ENCODE measurements around the gene CECR2. TPM values are rescaled to one million over a fixed set of nuclear protein-coding genes. Genes with fewer than 3 reads are reported as not detected.

CECR2 gene
- total RNA-seq, 1 experiment from 2014 or later: 111 TPM

- ATAC-seq (no peak), DNase-seq (ENCODE audit: low spot score) (no peak)
- ChIA-PET POLR2A (interaction anchor here (0.7 kb wide), 1 partner anchor 12 kb away, joined by 3 read pairs; no protein-coding TSS in a partner anchor), CTCF (interaction anchor here (1.1 kb wide), 1 partner anchor 225 kb away, joined by 3 read pairs; no protein-coding TSS in a partner anchor)
- no peaks in the 10 kb centered on the region for H3K27me3 Mint-ChIP-seq (ENCODE audit: low read depth)
- H3K9me3 Mint-ChIP-seq: no peaks in the 10 kb centered on the region
- TF ChIP-seq ESRRA (CRISPR knock-in tag; IDR thresholded peaks at IDR 0.05; ENCODE audit: borderline replicate concordance): no peak
- TF ChIP-seq CBFB (CRISPR knock-in tag; IDR thresholded peaks at IDR 0.05; ENCODE audit: low read depth): no peak
- H3K4me3 Mint-ChIP-seq: no peak overlapping the region
- H3K36me3 Mint-ChIP-seq: peaks cover 3% of the 10 kb centered on the region; the same call in 1 of the 2 replicates
- H3K27ac Mint-ChIP-seq: peak overlapping the region; percentile 63
- peaks cover 44% of the 10 kb centered on the region for H3K4me1 Mint-ChIP-seq
These were observed 27.3 kb downstream of the CECR2 start for GRCh38 chr22:17396516-17396915.

- TF ChIP-seq SOX15 (CRISPR knock-in tag; IDR thresholded peaks at IDR 0.05) (no peak), ZNF317 (CRISPR knock-in tag; IDR thresholded peaks at IDR 0.05; ENCODE audit: borderline replicate concordance, low read depth) (no peak), OVOL2 (CRISPR knock-in tag; IDR thresholded peaks at IDR 0.05; ENCODE audit: borderline replicate concordance) (no peak), IRF2 (CRISPR knock-in tag; IDR thresholded peaks at IDR 0.05; ENCODE audit: borderline replicate concordance, low read depth) (no peak), ZNF232 (CRISPR knock-in tag; IDR thresholded peaks at IDR 0.05) (no peak), ZBTB21 (CRISPR knock-in tag; IDR thresholded peaks at IDR 0.05; ENCODE audit: borderline replicate concordance) (no peak), SMAD3 (CRISPR knock-in tag; IDR thresholded peaks at IDR 0.05; ENCODE audit: borderline replicate concordance) (no peak), FOXP1 (CRISPR knock-in tag; IDR thresholded peaks at IDR 0.05; ENCODE audit: borderline replicate concordance) (no peak), MAX (CRISPR knock-in tag; IDR thresholded peaks at IDR 0.05) (no peak), ELF4 (CRISPR knock-in tag; IDR thresholded peaks at IDR 0.05; ENCODE audit: low read depth) (no peak), CREM (CRISPR knock-in tag; IDR thresholded peaks at IDR 0.05) (no peak), ZNF671 (CRISPR knock-in tag; IDR thresholded peaks at IDR 0.05) (no peak), STAT6 (CRISPR knock-in tag; conservative IDR thresholded peaks at IDR 0.05; ENCODE audit: low read depth) (no peak)
- TF ChIP-seq, protein P1, sequence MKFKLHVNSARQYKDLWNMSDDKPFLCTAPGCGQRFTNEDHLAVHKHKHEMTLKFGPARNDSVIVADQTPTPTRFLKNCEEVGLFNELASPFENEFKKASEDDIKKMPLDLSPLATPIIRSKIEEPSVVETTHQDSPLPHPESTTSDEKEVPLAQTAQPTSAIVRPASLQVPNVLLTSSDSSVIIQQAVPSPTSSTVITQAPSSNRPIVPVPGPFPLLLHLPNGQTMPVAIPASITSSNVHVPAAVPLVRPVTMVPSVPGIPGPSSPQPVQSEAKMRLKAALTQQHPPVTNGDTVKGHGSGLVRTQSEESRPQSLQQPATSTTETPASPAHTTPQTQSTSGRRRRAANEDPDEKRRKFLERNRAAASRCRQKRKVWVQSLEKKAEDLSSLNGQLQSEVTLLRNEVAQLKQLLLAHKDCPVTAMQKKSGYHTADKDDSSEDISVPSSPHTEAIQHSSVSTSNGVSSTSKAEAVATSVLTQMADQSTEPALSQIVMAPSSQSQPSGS (CRISPR knock-in tag; IDR thresholded peaks at IDR 0.05; ENCODE audit: borderline replicate concordance, low read depth): no peak
- TF ChIP-seq, protein P2, sequence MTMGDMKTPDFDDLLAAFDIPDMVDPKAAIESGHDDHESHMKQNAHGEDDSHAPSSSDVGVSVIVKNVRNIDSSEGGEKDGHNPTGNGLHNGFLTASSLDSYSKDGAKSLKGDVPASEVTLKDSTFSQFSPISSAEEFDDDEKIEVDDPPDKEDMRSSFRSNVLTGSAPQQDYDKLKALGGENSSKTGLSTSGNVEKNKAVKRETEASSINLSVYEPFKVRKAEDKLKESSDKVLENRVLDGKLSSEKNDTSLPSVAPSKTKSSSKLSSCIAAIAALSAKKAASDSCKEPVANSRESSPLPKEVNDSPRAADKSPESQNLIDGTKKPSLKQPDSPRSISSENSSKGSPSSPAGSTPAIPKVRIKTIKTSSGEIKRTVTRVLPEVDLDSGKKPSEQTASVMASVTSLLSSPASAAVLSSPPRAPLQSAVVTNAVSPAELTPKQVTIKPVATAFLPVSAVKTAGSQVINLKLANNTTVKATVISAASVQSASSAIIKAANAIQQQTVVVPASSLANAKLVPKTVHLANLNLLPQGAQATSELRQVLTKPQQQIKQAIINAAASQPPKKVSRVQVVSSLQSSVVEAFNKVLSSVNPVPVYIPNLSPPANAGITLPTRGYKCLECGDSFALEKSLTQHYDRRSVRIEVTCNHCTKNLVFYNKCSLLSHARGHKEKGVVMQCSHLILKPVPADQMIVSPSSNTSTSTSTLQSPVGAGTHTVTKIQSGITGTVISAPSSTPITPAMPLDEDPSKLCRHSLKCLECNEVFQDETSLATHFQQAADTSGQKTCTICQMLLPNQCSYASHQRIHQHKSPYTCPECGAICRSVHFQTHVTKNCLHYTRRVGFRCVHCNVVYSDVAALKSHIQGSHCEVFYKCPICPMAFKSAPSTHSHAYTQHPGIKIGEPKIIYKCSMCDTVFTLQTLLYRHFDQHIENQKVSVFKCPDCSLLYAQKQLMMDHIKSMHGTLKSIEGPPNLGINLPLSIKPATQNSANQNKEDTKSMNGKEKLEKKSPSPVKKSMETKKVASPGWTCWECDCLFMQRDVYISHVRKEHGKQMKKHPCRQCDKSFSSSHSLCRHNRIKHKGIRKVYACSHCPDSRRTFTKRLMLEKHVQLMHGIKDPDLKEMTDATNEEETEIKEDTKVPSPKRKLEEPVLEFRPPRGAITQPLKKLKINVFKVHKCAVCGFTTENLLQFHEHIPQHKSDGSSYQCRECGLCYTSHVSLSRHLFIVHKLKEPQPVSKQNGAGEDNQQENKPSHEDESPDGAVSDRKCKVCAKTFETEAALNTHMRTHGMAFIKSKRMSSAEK (CRISPR knock-in tag; IDR thresholded peaks at IDR 0.05; ENCODE audit: borderline replicate concordance): no peak
- TF ChIP-seq, protein P3, sequence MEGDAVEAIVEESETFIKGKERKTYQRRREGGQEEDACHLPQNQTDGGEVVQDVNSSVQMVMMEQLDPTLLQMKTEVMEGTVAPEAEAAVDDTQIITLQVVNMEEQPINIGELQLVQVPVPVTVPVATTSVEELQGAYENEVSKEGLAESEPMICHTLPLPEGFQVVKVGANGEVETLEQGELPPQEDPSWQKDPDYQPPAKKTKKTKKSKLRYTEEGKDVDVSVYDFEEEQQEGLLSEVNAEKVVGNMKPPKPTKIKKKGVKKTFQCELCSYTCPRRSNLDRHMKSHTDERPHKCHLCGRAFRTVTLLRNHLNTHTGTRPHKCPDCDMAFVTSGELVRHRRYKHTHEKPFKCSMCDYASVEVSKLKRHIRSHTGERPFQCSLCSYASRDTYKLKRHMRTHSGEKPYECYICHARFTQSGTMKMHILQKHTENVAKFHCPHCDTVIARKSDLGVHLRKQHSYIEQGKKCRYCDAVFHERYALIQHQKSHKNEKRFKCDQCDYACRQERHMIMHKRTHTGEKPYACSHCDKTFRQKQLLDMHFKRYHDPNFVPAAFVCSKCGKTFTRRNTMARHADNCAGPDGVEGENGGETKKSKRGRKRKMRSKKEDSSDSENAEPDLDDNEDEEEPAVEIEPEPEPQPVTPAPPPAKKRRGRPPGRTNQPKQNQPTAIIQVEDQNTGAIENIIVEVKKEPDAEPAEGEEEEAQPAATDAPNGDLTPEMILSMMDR (IDR thresholded peaks at IDR 0.05): no peak
- DNase-seq (ENCODE audit: low spot score): no peak
- Mint-ChIP-seq H3K9me3 (no peaks in the 10 kb centered on the region), H3K4me3 (no peak overlapping the region), H3K4me1 (peaks cover 48% of the 10 kb centered on the region), H3K27me3 (ENCODE audit: low read depth) (no peaks in the 10 kb centered on the region), H3K36me3 (peaks cover 3% of the 10 kb centered on the region; the same call in 1 of the 2 replicates), H3K27ac (peak overlapping the region; percentile 82)
- ATAC-seq: no peak
- CTCF ChIA-PET: interaction anchor here (0.9 to 1.1 kb wide), 2 partner anchors 21 to 226 kb away, joined by 3 to 4 read pairs; no protein-coding TSS in a partner anchor
- POLR2A ChIA-PET: no interaction called here
These were observed 28.7 kb downstream of the CECR2 start for GRCh38 chr22:17397756-17398547.

Measured in WTC11 (cell line).